Heart right ventricle (tissue), 16 donors: ENCODE data around the gene RAB27B. TPM values are rescaled to one million over a fixed set of nuclear protein-coding genes. Genes with fewer than 3 reads are reported as not detected.

Experiments
- ATAC-seq, 8 donors: fragments of 200-7000 bp; cut with Tn5 transposase; one replicate each; pipeline ENCODE4 v1.9.1; 2020; ENCODE audit warnings: mild to moderate bottlenecking in 8 of 8, moderate library complexity in 8 of 8, moderate number of reproducible peaks in 1 of 8
- DNase-seq, 2 donors: peaks; one replicate each; pipeline ENCODE4 v3.0.0-alpha.2; 2020
- H3K27ac ChIP-seq, 10 donors: fragments of 200-600 bp; sonication (generic) in 2 of 10; one replicate each; pipeline versions ENCODE4 v1.5.0 to v1.8.0; 2020 to 2022; ENCODE audit warnings: mild to moderate bottlenecking in 3 of 10
- H3K27me3 ChIP-seq, 7 donors: fragments of 200-600 bp; one replicate each; pipeline ENCODE4 v1.8.0; 2021 to 2022; ENCODE audit warnings: mild to moderate bottlenecking in 2 of 7
- H3K36me3 ChIP-seq, 9 donors: fragments of 200-600 bp; sonication (generic) in 1 of 9; one replicate each; pipeline versions ENCODE4 v1.5.0 to v1.8.0; 2020 to 2022; ENCODE audit warnings: mild to moderate bottlenecking in 2 of 9
- H3K4me1 ChIP-seq, 9 donors: fragments of 200-600 bp; sonication (generic) in 1 of 9; one replicate each; pipeline versions ENCODE4 v1.5.0 to v1.8.0; 2020 to 2022; ENCODE audit warnings: mild to moderate bottlenecking in 4 of 9
- H3K4me3 ChIP-seq, 10 donors: fragments of 200-600 bp; sonication (generic) in 2 of 10; one replicate each; pipeline versions ENCODE4 v1.5.0 to v1.8.0; 2020 to 2022; ENCODE audit warnings: mild to moderate bottlenecking in 7 of 10, moderate library complexity in 2 of 10
- H3K9me3 ChIP-seq, 11 donors: fragments of 200-600 bp in 10 of 11; sonication (generic) in 2 of 11; one replicate each; pipeline versions ENCODE4 v1.5.0 to v1.8.0; 2013 to 2022; ENCODE audit warnings: mild to moderate bottlenecking in 2 of 11, control low read depth in 1 of 11, moderate library complexity in 1 of 11
- CTCF ChIP-seq, 9 donors: fragments of 200-600 bp; sonication (generic) in 2 of 9; IDR thresholded peaks; one replicate each; pipeline versions ENCODE4 v1.5.0 to v1.8.0; 2021 to 2022; ENCODE audit warnings: antibody characterized with exemption in 9 of 9, mild to moderate bottlenecking in 5 of 9, moderate library complexity in 1 of 9
- WGBS, 2 donors: extraction: QIAGEN DNeasy Blood & Tissue Kit; methylation state at CpG; one replicate each; pipeline ENCODE4 v1.1.7; 2013; ENCODE audit warnings: inconsistent platforms in 1 of 2; 5-methylcytosine and 5-hydroxymethylcytosine counted together
- intact Hi-C, 10 donors: fragments of 100-400 bp; cut with DNase I; formaldehyde crosslinking; loops; one replicate each; pipeline versions ENCODE4 v1.11.1 to v1.14.2; 2022
- polyA plus RNA-seq, 2 donors: library from polyadenylated mRNA; stranded (reverse); fragments of 200-250 nt; gene quantifications; one replicate each; pipeline ENCODE4 v1.2.3, GENCODE V29; 2013
- total RNA-seq, 10 donors: library from RNA; stranded (reverse); fragmentation: NEBNext Ultra II Directional in 3 of 10; extraction: Animal tissue kit (Norgen Biotek cat#: 25700) in 3 of 10; gene quantifications; one replicate each; pipeline versions ENCODE4 v1.2.1 to v1.2.4, GENCODE V29; 2021 to 2023
- donor health status: Arrhythmogenic right ventricular cardiomyopathy.
- donor health status: ischemic (EF 13 %, LVEDD 7.1; RV severe dilation, severe dysfunction).
- donor health status: healthy with polysubstance abuse.
- donor health status: DM: no; HTN: yes; CAD: no.
- donor health status: DM: no; HTN: no; CAD: no.
- donor health status: ischemic (EF 25% LVEDD 6.9; RV normal size, moderate dysfunction).
- donor health status: ischemic (EF 25% LVEDD 5.7; RV mildly dilated, moderate dysfunction).
- donor health status: healthy.
- donor health status: DM: yes; HTN: yes; CAD: no.
- donor health status: Ischemic cardiomyopathy.
- donor health status: ischemic (EF 35%, LVEDD 5.7; RV mildly dilated, moderate dysfunction).
- donor health status: nonischemic (EF 11% LVEDD 7.7; RV severe dilation, severe dysfunction).
- donor health status: DM: yes; HTN: yes; CAD: no.
- donor health status: PGD.
- donor health status: ischemic (EF 29% LVEDD 5.4; RV normal size, mild dysfunction).
- donor health status: nonischemic (EF 23%, LVEDD 6.1; RV moderate dilation, normal function).

The RAB27B gene
- total and polyA plus RNA-seq, 12 donors: 0.02 to 0.86 (median 0.07) TPM; not detected in 2

- no peak for TF ChIP-seq CTCF (IDR thresholded peaks at IDR 0.05)
- Histone ChIP-seq H3K27ac (no peak overlapping the region), H3K4me1 (no peaks in the 10 kb centered on the region), H3K27me3 (no peaks in the 10 kb centered on the region), H3K9me3 (no peaks in the 10 kb centered on the region), H3K4me3 (no peak overlapping the region), H3K36me3 (no peaks in the 10 kb centered on the region)
- WGBS, 2 donors: 94 to 97% methylated on average over 9 of the region's 9 CpGs
- intact Hi-C loops: no loop called here
- ATAC-seq (no peak), DNase-seq (no peak)
These were observed 36.2 kb upstream of the RAB27B start for GRCh38 chr18:54792079-54792478.

- 88 to 89% methylated on average over 1 of the region's 1 CpG for WGBS, 2 donors
- intact Hi-C loops: no loop called here
These were observed 33.5 kb upstream of the RAB27B start for GRCh38 chr18:54794823-54795222.

GRCh38 chr18:54798186-54798585 is 30.1 kb upstream of the RAB27B start:
- whole genome bisulfite sequencing, 2 donors: 76 to 82% methylated on average over 3 of the region's 3 CpGs
- ATAC-seq: no peak
- Histone ChIP-seq H3K9me3 (no peaks in the 10 kb centered on the region), H3K27ac (no peak overlapping the region), H3K27me3 (no peaks in the 10 kb centered on the region), H3K36me3 (no peaks in the 10 kb centered on the region), H3K4me1 (no peaks in the 10 kb centered on the region), H3K4me3 (no peak overlapping the region)
- TF ChIP-seq CTCF (IDR thresholded peaks at IDR 0.05): no peak
- intact Hi-C loops: no loop called here
- DNase-seq: no peak

More at GRCh38 chr18:54794823-54795222, 33.5 kb upstream of the RAB27B start:
- no peak for TF ChIP-seq CTCF (IDR thresholded peaks at IDR 0.05)
- no peaks in the 10 kb centered on the region for H3K4me1 ChIP-seq
- no peaks in the 10 kb centered on the region for H3K9me3 ChIP-seq
- ATAC-seq: no peak
- DNase-seq: no peak
- no peak overlapping the region for H3K4me3 ChIP-seq
- no peaks in the 10 kb centered on the region for H3K36me3 ChIP-seq
- no peak overlapping the region for H3K27ac ChIP-seq
- no peaks in the 10 kb centered on the region for H3K27me3 ChIP-seq

- DNase-seq (no peak), ATAC-seq (no peak)
- no peaks in the 10 kb centered on the region for H3K36me3 ChIP-seq
- 66 to 80% methylated on average over 1 of the region's 1 CpG for WGBS, 2 donors
- H3K9me3 ChIP-seq: no peaks in the 10 kb centered on the region
- TF ChIP-seq CTCF (IDR thresholded peaks at IDR 0.05): no peak
- no peaks in the 10 kb centered on the region for H3K4me1 ChIP-seq
- no peak overlapping the region for H3K27ac ChIP-seq
- no peaks in the 10 kb centered on the region for H3K27me3 ChIP-seq
- intact Hi-C loops: no loop called here
- H3K4me3 ChIP-seq: no peak overlapping the region
These were observed 26.9 kb upstream of the RAB27B start for GRCh38 chr18:54801374-54801773.
